H1 (cell line): ENCODE data around the gene RALGAPB. TPM values are rescaled to one million over a fixed set of nuclear protein-coding genes. Genes with fewer than 3 reads are reported as not detected.
A peak's percentile ranks its signal among the peaks of the same experiment; 100 is the strongest.

ENCODE experiments used
- CTCF ChIA-PET: fragments of 300-600 bp; sonication (Branson Sonifier 250); formaldehyde crosslinking; loops from one replicate; lab custom pipeline; 2021; ENCODE audit not compliant: partially characterized antibody; lab: Charles Lee
- POLR2A ChIA-PET: fragments of 300-600 bp; sonication (Branson Sonifier 250); formaldehyde crosslinking; loops from one replicate; lab custom pipeline; 2021; ENCODE audit warnings: inconsistent platforms; ENCODE audit not compliant: partially characterized antibody; lab: Charles Lee
- DNase-seq, 2 experiments: peaks; one replicate each; pipeline versions ENCODE4 v3.0.0 to v3.0.0-alpha.2; 2010 to 2022; ENCODE audit warnings: low spot score in 2 of 2, low read depth in 1 of 2, mixed read lengths in 1 of 2
- FAIRE-seq: peaks from 2 replicates; lab custom pipeline; 2011; peaks lifted over from hg19 to GRCh38; lab: Jason Lieb, UNC
- H2AFZ ChIP-seq: 2 replicates; pipeline ENCODE4 v1.8.1; 2012; ENCODE audit warnings: low read length, inconsistent platforms
- H2AK5ac ChIP-seq: 2 replicates; pipeline ENCODE4 v1.6.1; 2013; ENCODE audit warnings: low read depth, low read length
- H2BK120ac ChIP-seq: replicated peaks from 2 replicates; pipeline ENCODE3; 2013; ENCODE audit warnings: low read depth, low read length, inconsistent platforms
- H2BK12ac ChIP-seq: 2 replicates; pipeline ENCODE4 v1.6.1; 2013; ENCODE audit warnings: low read depth, low read length
- H2BK15ac ChIP-seq: 2 replicates; pipeline ENCODE4 v1.6.1; 2013; ENCODE audit warnings: low read length
- H2BK20ac ChIP-seq: 2 replicates; pipeline ENCODE4 v1.6.1; 2013; ENCODE audit warnings: low read length
- H2BK5ac ChIP-seq: 2 replicates; pipeline ENCODE4 v1.6.1; 2013; ENCODE audit warnings: low read depth, low read length
- H3K14ac ChIP-seq: 2 replicates; pipeline ENCODE4 v1.6.1; 2013; ENCODE audit warnings: inconsistent platforms; ENCODE audit not compliant: insufficient read length
- H3K18ac ChIP-seq: 2 replicates; pipeline ENCODE4 v1.6.1; 2013; ENCODE audit warnings: low read length; ENCODE audit errors: extremely low read depth
- H3K23ac ChIP-seq: 2 replicates; pipeline ENCODE4 v1.6.1; 2013; ENCODE audit warnings: inconsistent platforms; ENCODE audit not compliant: insufficient read length
- H3K23me2 ChIP-seq: 2 replicates; pipeline ENCODE4 v1.6.1; 2013; ENCODE audit warnings: low read depth, low read length
- H3K27ac ChIP-seq: 2 replicates; pipeline ENCODE4 v1.6.1; 2011; ENCODE audit warnings: low read depth, low read length, inconsistent platforms
- H3K27me3 ChIP-seq, 4 experiments: replicated peaks in 1 of 4; 1 replicate in 1 of 4; 2 replicates in 3 of 4; pipeline versions ENCODE4 v1.6.1 to v1.8.1; 2011 to 2013; ENCODE audit warnings: low read length in 3 of 4, mild to moderate bottlenecking in 3 of 4, inconsistent platforms in 2 of 4, mixed read lengths in 2 of 4, moderate library complexity in 1 of 4; ENCODE audit not compliant: control insufficient read depth in 3 of 4, insufficient read depth in 3 of 4; ENCODE audit errors: extremely low read depth in 1 of 4
- H3K36me3 ChIP-seq, 4 experiments: 2 replicates each; pipeline versions ENCODE4 v1.6.1 to v1.8.1; 2011 to 2013; ENCODE audit warnings: mild to moderate bottlenecking in 4 of 4, low read length in 3 of 4, moderate library complexity in 2 of 4, control low read depth in 1 of 4, inconsistent platforms in 1 of 4; ENCODE audit not compliant: insufficient read depth in 4 of 4, control insufficient read depth in 2 of 4
- H3K4ac ChIP-seq: replicated peaks from 2 replicates; pipeline ENCODE3; 2013; ENCODE audit warnings: low read length, low read depth, mixed read lengths, inconsistent platforms; ENCODE audit not compliant: insufficient read length
- H3K4me1 ChIP-seq, 4 experiments: replicated peaks in 1 of 4; 1 replicate in 1 of 4; 2 replicates in 3 of 4; pipeline versions ENCODE4 v1.6.1 to v1.8.1; 2011 to 2013; ENCODE audit warnings: low read length in 3 of 4, inconsistent platforms in 2 of 4, mixed read lengths in 1 of 4; ENCODE audit not compliant: insufficient read depth in 4 of 4, control insufficient read depth in 3 of 4
- H3K4me2 ChIP-seq, 2 experiments: 2 replicates each; pipeline versions ENCODE4 v1.6.1 to v1.8.1; 2011 to 2013; ENCODE audit warnings: low read depth in 2 of 2, low read length in 2 of 2, control low read depth in 1 of 2, inconsistent platforms in 1 of 2, mild to moderate bottlenecking in 1 of 2; ENCODE audit not compliant: insufficient read depth in 1 of 2
- H3K4me3 ChIP-seq, 4 experiments: fragments of 200-600, 300-600 bp in 1 of 4; sonication (generic), shearing (Covaris generic), sonication (Bioruptor Twin) in 1 of 4; 2 replicates each; pipeline versions ENCODE4 v1.5.1 to v1.8.1; 2011 to 2016; ENCODE audit warnings: low read length in 4 of 4, low read depth in 3 of 4, control low read depth in 2 of 4, inconsistent platforms in 2 of 4, mild to moderate bottlenecking in 2 of 4, mixed read lengths in 1 of 4, moderate library complexity in 1 of 4; ENCODE audit not compliant: insufficient read depth in 2 of 4; ENCODE audit errors: extremely low read depth in 1 of 4
- H3K56ac ChIP-seq: replicated peaks from 2 replicates; pipeline ENCODE3; 2013; ENCODE audit warnings: low read depth, mild to moderate bottlenecking, mixed read lengths, low read length, inconsistent platforms; ENCODE audit not compliant: insufficient read length
- H3K79me1 ChIP-seq: 2 replicates; pipeline ENCODE4 v1.6.1; 2013; ENCODE audit warnings: low read depth, low read length, control low read depth
- H3K79me2 ChIP-seq, 2 experiments: 2 replicates each; pipeline versions ENCODE4 v1.6.1 to v1.8.1; 2012 to 2013; ENCODE audit warnings: low read length in 2 of 2, mild to moderate bottlenecking in 2 of 2, inconsistent platforms in 1 of 2; ENCODE audit not compliant: insufficient read depth in 2 of 2, control insufficient read depth in 1 of 2
- H3K9ac ChIP-seq, 4 experiments: replicated peaks in 1 of 4; 1 replicate in 1 of 4; 2 replicates in 3 of 4; pipeline versions ENCODE4 v1.6.1 to v1.8.1; 2011 to 2013; ENCODE audit warnings: low read depth in 3 of 4, low read length in 3 of 4, control low read depth in 2 of 4, mild to moderate bottlenecking in 2 of 4, moderate library complexity in 2 of 4, inconsistent platforms in 1 of 4; ENCODE audit errors: extremely low read depth in 1 of 4
- H3K9me3 ChIP-seq, 2 experiments: 2 replicates each; pipeline versions ENCODE4 v1.6.1 to v1.8.1; 2012 to 2013; ENCODE audit warnings: mild to moderate bottlenecking in 2 of 2, moderate library complexity in 2 of 2, control low read depth in 1 of 2, inconsistent platforms in 1 of 2, low read depth in 1 of 2, low read length in 1 of 2, mixed read lengths in 1 of 2; ENCODE audit not compliant: insufficient read depth in 2 of 2
- H4K20me1 ChIP-seq, 2 experiments: replicated peaks in 1 of 2; 2 replicates each; pipeline versions ENCODE3 to v1.8.1; 2011 to 2013; ENCODE audit warnings: inconsistent platforms in 2 of 2, low read length in 2 of 2, mild to moderate bottlenecking in 1 of 2; ENCODE audit not compliant: insufficient read depth in 2 of 2, control insufficient read depth in 1 of 2
- H4K5ac ChIP-seq: 2 replicates; pipeline ENCODE4 v1.6.1; 2013; ENCODE audit warnings: low read length, low read depth, mixed read lengths, inconsistent platforms; ENCODE audit not compliant: insufficient read length
- H4K8ac ChIP-seq: 2 replicates; pipeline ENCODE4 v1.8.0; 2013; ENCODE audit warnings: mild to moderate bottlenecking, moderate library complexity, low read length, inconsistent platforms; ENCODE audit not compliant: insufficient read depth; ENCODE audit errors: extremely low read depth
- H4K91ac ChIP-seq: replicated peaks from 2 replicates; pipeline ENCODE3; 2013; ENCODE audit warnings: low read length, mixed read lengths, inconsistent platforms; ENCODE audit not compliant: insufficient read length
- CREB1 ChIP-seq: IDR thresholded peaks from 2 replicates; pipeline ENCODE4 v1.6.1; 2012; ENCODE audit warnings: inconsistent platforms
- CTBP2 ChIP-seq: IDR thresholded peaks from 2 replicates; pipeline ENCODE4 v1.7.0; 2011; ENCODE audit warnings: borderline replicate concordance, mild to moderate bottlenecking, moderate library complexity, mixed read lengths, low read length; ENCODE audit not compliant: insufficient read depth, insufficient read length
- GTF2F1 ChIP-seq: IDR thresholded peaks from 2 replicates; pipeline ENCODE4 v1.6.1; 2012; ENCODE audit warnings: low read depth, low read length, improper control_type of control experiment, borderline replicate concordance
- KDM1A ChIP-seq: fragments of 200-600, 300-600 bp; sonication (generic); IDR thresholded peaks from 2 replicates; pipeline ENCODE4 v1.7.1; 2016; ENCODE audit warnings: mild to moderate bottlenecking, low read length, borderline replicate concordance
- KDM4A ChIP-seq: IDR thresholded peaks from one replicate; pipeline ENCODE4 v1.7.1; 2012; ENCODE audit warnings: low read depth, mild to moderate bottlenecking, moderate library complexity, low read length, inconsistent platforms; ENCODE audit not compliant: severe bottlenecking
- POU5F1 ChIP-seq: IDR thresholded peaks from 2 replicates; pipeline ENCODE4 v1.6.1; 2011; ENCODE audit warnings: low read depth, mild to moderate bottlenecking, low read length, moderate library complexity
- SP2 ChIP-seq: IDR thresholded peaks from 2 replicates; pipeline ENCODE4 v1.6.1; 2012; ENCODE audit warnings: mild to moderate bottlenecking, low read length, inconsistent platforms
- SRF ChIP-seq: IDR thresholded peaks from 2 replicates; pipeline ENCODE4 v1.6.1; 2011; ENCODE audit warnings: mild to moderate bottlenecking, low read depth, low read length, moderate library complexity
- TBP ChIP-seq: IDR thresholded peaks from 2 replicates; pipeline ENCODE4 v1.6.1; 2011; ENCODE audit warnings: low read depth, low read length, improper control_type of control experiment
- YY1 ChIP-seq: IDR thresholded peaks from 2 replicates; pipeline ENCODE4 v1.6.1; 2011; ENCODE audit warnings: low read depth, mild to moderate bottlenecking, low read length
- WGBS, 2 experiments: shearing (Covaris generic) in 1 of 2; methylation state at CpG; one replicate each; pipeline versions ENCODE4 v1.1.6 to v1.1.7; 2013 to 2015; ENCODE audit warnings: low lambda C conversion rate in 2 of 2, mixed read lengths in 2 of 2, inconsistent platforms in 1 of 2, low coverage in 1 of 2, missing lambda C conversion rate in 1 of 2; ENCODE audit not compliant: insufficient replicate concordance in 2 of 2, insufficient coverage in 1 of 2, insufficient read length in 1 of 2; ENCODE audit errors: extremely low coverage in 1 of 2, missing lambda C conversion rate in 1 of 2; 5-methylcytosine and 5-hydroxymethylcytosine counted together
- polyA plus RNA-seq, 7 experiments: library from polyadenylated mRNA; depleted of rRNA in 3 of 7; stranded (reverse) in 5 of 7; unstranded in 2 of 7; fragments of >200 nt in 5 of 7; fragments of 200-250 nt in 2 of 7; gene quantifications; 1 replicate in 5 of 7; 2 replicates in 1 of 7; 4 replicates in 1 of 7; pipeline versions ENCODE4 v1.2.1 to v1.2.3, GENCODE V29; 2011 to 2013; ENCODE audit warnings: missing spikeins in 2 of 7, mixed read lengths in 2 of 7
- total RNA-seq: library from RNA; stranded (reverse); fragmentation: NEBNext Ultra II Directional; extraction: Animal tissue kit (Norgen Biotek cat#: 25700); gene quantifications from 2 replicates; pipeline ENCODE4 v1.2.1, GENCODE V29; 2021
- TF ChIP-seq, protein P1 (sequence below): IDR thresholded peaks from 2 replicates; pipeline ENCODE4 v1.6.1; 2012; ENCODE audit warnings: inconsistent platforms

Gene RALGAPB
- total and polyA plus RNA-seq, 2 of the 8 experiments (the other 6 are each of a cell fraction or from before 2014, with no cell fraction given) = 10.6 to 35.1 TPM

- Histone ChIP-seq H2BK120ac (no peak overlapping the region), H2BK5ac (no peak overlapping the region), H3K79me2 (no peaks in the 10 kb centered on the region), H3K9ac (no peak overlapping the region), H4K91ac (no peak overlapping the region), H3K27me3 (no peaks in the 10 kb centered on the region; a peak in 2 of 7 replicates), H2BK20ac (no peak overlapping the region), H4K20me1 (no peaks in the 10 kb centered on the region), H4K8ac (no peak overlapping the region), H3K4ac (no peak overlapping the region), H2AK5ac (no peak overlapping the region), H3K56ac (no peak overlapping the region), H2AFZ (peak overlapping the region; percentile 93; the same call in 1 of the 2 replicates), H3K23me2 (no peaks in the 10 kb centered on the region; the same call in 1 of the 2 replicates), H2BK15ac (no peak overlapping the region), H2BK12ac (no peak overlapping the region), H3K9me3 (no peaks in the 10 kb centered on the region), H3K4me3 (no peak overlapping the region), H3K79me1 (peaks cover 3% of the 10 kb centered on the region; the same call in 1 of the 2 replicates), H3K4me1 (peaks cover 0 to 7% (median 4%) of the 10 kb centered on the region in 4 experiments; a peak in 4 of 7 replicates), H4K5ac (no peak overlapping the region), H3K18ac (no peak overlapping the region), H3K27ac (no peak overlapping the region), H3K23ac (no peak overlapping the region), H3K14ac (no peak overlapping the region), H3K36me3 (peaks cover 0 to 12% (median 4%) of the 10 kb centered on the region in 4 experiments; a peak in 4 of 8 replicates), H3K4me2 (no peak overlapping the region)
- 79% methylated on average over 3 of the region's 3 CpGs; no CpG with 5 or more reads in 1 of the 2 experiments for WGBS, 2 experiments
- no peak for TF ChIP-seq GTF2F1
- no peak for TF ChIP-seq KDM4A
- no peak for TF ChIP-seq SP2
- TF ChIP-seq, protein P1, sequence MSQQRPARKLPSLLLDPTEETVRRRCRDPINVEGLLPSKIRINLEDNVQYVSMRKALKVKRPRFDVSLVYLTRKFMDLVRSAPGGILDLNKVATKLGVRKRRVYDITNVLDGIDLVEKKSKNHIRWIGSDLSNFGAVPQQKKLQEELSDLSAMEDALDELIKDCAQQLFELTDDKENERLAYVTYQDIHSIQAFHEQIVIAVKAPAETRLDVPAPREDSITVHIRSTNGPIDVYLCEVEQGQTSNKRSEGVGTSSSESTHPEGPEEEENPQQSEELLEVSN = no peak
- TF ChIP-seq POU5F1 = no peak
- no peak for TF ChIP-seq YY1
- no peak for TF ChIP-seq SRF
- no peak for TF ChIP-seq CREB1
- no peak for TF ChIP-seq KDM1A
- no peak for TF ChIP-seq TBP
- TF ChIP-seq CTBP2 = no peak
- CTCF ChIA-PET = interaction anchor here (0.7 to 5.9 kb wide), 7 partner anchors 8 to 74 kb away, joined by 3 to 85 read pairs (median 7); partner anchors contain the start of genes RALGAPB and SNHG17
- no peak for FAIRE-seq
- POLR2A ChIA-PET = interaction anchor here (1.7 to 15.7 kb wide), 2 partner anchors 14 to 27 kb away, joined by 9 to 285 read pairs; partner anchors contain the start of genes RALGAPB and SNHG17
- DNase-seq = no peak
Measured at GRCh38 chr20:38445381-38445796, 27.3 kb upstream of the RALGAPB start.
